ENCODE results near the gene SP4. TPM values are rescaled to one million over a fixed set of nuclear protein-coding genes. Genes with fewer than 3 reads are reported as not detected.

Gene SP4
- total RNA-seq (2014; rRNA removed; shearing (Covaris generic)): 12.8 and 14.3 TPM in 2 replicates

DNA sequence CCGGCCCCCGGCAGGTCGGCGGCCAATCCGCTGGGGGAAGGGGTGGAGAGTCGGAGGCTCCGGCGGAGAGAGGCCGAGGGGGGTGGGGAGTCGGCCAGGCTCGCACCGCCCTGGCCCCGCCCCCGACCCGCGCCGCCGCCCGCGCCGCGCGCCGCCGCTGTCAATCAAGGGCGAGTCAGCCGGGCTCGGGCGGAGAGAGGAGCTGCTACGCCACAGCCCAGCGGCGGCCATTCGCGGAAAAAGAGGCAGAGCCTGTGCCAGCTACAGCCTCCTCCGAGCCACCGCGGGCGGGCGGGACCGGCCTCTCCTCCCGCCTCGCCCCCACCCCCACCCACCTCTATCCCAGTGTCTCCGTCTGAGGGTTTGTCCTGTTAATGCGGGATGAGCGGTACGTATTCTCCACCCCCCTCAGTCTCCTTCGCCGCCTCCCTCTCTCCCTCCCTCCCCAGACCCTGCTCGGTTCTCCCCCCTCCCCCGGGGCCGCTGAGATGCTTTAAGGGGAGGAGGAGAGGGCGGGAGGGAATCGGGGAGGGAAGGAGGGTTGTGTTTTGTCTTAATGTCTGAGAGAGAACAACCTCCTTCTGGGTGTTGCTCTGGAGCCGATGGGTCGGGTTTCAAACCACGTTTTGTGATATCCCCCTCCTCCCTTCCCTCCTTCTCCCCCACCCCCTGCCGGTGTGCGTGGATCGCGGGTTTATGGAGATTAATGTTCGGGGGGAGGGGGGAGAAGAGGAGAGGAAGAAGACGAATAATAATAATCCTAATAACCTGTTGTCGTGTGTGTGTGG, at the start of gene SP4:
TSS of gene SP4 (plus strand) at position 213 of the 788 bp plus-strand sequence. CDS start at position 382, 169 bp downstream.
- peak; percentile 98 for DNase-seq (ENCODE audit: low read depth)

DNA sequence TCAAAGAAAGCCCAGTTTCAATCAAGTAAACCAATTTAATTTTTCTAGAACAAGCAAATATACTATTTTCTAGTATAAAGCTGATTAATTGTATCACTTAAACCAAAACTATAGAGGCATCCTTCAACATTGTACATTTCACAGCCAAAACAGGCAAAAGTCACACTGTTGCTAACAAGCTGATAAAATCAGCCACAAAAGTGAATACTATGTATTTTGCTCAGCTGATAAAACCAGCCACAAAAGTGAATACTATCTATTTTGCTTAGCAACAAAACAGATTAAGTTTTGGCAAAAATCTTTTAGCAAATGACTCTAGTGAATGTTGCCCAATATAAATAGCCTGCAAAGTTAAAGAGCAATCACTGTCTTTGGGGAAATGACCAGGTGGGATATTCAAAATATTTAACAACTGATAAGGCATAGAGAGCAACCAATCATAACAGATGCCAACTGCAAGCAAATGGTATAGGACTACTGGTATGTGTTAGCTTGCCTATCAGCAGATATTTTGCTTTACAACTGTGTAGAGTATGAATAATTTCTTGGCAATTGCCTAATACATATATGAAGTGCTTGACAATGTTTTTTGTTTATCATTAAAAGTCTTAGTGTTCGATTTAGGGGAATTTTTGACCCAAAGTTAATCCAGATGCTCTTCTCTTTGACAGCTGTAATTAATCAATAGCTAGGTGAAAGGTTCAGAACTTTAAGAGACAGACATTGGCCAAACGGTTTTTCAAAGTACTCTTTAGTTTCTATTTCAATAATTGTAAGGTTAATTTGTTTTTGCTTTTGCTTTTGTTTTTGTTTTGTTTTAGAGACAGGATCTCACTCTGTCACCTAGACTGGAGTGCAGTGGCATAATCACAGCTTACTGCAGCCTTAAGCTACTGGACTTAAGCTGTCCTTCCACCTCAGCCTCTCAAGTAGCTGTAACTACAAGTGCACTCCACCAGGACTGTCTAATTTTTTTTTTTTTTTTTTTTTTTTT, 44.4 kb upstream of the SP4 start:
- DNase-seq (ENCODE audit: low read depth): no peak

DNA sequence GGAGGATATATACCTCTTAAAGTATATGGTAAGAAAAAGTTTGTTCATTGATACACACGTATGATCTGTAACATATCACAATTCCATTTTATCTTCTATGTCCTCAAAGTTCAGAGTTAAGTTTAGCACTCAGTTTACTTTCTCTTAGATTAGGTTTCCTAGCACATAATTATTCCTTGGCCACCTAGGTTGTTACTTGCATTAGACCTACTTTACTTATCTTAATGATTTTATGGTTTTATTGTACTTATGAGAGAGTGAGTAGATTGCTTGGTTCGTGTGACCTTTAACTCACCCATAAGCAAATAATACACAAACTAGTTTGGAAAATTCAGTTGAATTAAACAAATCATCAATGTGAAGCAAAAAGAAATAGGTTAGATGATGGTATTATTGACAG, 33.9 kb upstream of the SP4 start:
- no peak for DNase-seq (ENCODE audit: low read depth)

DNA sequence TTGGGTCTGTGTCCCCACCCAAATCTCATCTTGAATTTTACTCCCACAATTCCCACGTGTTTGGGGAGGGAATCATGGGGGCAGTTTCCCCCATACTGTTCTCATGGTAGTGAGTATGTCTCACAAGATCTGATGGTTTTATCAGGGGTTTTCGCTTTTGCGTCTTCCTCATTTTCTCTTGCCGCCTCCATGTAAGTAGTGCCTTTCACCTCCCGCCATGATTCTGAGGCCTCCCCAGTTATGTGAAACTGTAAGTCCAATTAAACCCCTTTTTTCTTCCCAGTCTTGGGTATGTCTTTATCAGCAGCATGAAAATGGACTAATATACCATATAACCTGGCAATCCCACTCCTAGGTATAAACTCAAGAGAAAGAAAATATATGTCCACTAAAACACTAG, 25.9 kb upstream of the SP4 start:
- no peak for DNase-seq (ENCODE audit: low read depth)

DNA sequence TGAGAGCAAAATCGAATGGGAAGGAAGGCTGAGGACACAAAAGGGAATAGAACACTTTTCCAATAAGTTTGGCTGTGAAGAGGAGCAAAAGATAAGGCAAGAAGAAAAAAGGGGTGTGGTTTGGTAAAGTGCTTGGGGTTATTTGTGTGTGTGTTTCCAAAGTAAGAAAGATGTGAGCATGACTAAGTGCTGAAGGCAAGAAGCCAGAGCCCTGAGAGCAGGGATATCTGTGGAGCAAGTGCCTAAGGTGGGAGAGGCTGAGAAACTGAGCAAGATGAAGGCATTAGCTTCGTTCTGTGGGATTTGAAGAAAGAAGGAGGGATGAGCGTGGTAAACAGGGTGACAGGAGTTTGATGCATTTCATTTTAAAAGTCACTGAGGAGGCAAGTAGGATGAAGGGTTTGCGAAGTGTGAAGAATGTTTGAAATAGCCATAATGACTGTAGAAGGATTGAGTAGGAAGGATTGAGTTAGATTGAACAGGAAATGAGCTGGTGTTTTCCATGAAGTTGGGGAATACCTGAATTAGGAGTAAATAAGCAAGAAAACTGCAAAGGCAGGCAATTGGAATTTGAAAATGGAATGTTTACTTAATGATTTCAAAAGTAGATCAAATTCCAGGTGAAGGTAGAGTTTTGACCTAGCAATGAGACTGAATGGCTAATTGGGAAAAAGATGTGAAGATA, 19.9 kb upstream of the SP4 start:
- no peak for DNase-seq (ENCODE audit: low read depth)

DNA sequence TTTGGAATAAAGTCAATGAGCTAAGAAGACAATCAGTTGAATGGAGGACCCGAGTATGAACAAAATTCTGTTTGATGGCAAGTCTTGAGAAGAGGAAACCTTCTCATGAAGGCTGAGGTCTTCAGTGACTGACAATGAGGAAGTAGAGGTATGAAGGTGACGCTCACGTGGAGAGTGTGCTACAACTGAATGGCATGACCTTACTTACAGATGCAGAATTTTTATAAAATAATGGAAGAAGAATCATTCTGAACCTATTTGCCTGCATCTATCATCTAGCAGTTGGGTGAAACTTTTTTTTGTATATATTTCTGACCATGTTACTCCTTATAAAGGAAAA, 19.4 kb upstream of the SP4 start:
- DNase-seq (ENCODE audit: low read depth): no peak

DNA sequence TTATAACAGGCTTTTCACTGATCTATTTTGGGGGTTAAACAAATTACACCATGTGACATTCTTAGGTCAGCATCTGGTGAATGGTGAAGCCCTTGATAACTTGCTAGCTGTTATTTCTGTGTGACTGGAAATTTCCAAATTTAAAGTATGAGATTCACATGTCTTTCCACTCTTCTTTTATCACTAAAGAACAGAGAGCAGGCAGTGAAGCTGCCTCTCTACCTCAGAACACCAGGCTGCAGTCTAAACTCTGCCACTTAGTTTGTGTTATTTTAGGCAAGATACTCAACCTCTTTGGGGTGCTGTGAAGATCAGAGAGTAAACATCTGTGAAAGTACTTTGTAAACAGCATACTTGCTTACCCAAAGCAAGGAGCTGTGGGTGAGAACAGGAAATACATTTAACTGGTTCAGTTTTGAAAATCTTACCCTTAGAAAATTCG, 15.5 kb upstream of the SP4 start:
- DNase-seq (ENCODE audit: low read depth): no peak

DNA sequence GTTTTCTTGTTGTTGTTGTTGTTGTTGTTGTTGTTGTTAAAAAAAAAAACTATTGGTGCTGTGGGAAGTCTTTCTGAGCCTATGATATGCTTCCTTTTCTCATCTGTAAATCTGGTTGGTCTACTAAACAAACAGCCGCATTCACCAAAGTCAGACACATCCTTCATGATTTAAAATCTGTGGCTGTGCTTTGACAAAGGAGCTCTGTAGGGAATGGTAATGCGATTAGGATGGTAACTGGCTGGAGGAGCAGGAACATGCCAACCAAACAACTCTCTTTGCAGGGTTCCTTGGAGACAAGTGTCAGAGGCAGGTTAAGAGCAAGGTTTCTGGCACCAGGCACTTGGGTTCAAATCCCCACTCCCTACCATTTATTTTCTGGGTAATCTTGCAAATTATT, 14.9 kb upstream of the SP4 start:
- peak; percentile 8 for DNase-seq (ENCODE audit: low read depth)

DNA sequence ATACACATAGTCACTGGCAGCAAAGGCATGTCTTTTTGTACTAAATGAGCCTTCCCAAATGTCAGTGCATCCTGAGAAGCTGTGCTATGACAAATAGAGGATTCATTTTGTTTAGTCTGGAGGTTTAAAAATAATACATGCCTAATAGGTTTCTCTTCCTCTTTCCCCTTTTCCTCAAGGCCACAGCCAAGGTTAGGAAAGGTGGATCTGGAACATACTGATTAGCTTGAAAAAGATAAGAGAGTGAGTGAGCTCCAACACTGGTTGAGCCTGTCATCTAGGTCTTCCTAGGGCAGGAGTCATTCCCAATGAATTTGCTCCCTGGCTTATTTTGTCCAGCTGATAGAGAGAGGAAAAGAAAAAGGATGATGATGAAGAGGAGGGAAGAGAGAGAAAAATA, 14.4 kb upstream of the SP4 start:
- no peak for DNase-seq (ENCODE audit: low read depth)

DNA sequence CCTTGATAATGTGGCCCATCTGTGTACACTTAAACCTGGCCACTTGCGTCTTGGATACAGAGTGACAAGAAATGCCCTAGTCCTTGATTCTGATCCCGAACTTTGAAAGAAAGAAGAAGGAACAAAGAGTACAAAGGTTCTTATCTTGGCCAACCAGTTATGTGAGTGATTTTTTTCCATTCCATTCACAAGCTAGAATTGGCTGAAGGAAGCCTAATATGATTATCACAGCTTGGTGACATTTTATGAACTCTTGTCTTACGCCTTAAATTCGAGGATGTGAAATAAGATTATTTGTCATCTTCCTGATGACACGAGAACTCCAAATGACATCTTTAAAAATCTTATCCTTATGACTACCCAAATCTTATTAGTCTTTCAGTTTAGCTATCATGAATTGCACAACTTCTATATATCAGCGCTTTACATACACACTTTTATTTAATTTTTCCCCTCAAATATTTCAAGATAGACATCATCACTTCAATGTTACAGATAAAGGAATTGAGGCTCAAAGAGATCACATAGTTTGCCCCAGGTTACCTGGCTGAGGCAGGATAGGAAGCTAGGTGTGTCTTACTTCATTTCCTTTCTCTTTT, 13.0 kb upstream of the SP4 start:
- no peak for DNase-seq (ENCODE audit: low read depth)

DNA sequence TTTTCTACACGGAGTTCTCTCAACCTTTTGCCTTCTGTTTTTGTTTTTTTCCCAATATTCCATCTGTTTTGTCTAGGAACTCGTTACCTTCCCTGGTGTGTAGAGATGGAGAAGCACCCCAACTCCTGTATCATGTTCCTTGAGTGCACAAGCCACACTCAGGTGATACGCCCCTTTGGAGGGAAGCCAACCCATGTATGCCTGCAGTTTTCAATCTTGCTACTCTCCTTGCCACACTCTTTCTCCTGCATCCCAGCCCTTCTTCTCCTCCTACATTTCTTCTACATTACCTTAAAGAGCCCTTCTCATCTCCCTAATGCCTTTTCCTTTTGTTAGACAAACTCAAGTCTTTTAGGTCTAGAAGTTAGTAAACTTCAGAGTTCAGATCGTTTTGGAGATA, 10.2 kb upstream of the SP4 start:
- no peak for DNase-seq (ENCODE audit: low read depth)

DNA sequence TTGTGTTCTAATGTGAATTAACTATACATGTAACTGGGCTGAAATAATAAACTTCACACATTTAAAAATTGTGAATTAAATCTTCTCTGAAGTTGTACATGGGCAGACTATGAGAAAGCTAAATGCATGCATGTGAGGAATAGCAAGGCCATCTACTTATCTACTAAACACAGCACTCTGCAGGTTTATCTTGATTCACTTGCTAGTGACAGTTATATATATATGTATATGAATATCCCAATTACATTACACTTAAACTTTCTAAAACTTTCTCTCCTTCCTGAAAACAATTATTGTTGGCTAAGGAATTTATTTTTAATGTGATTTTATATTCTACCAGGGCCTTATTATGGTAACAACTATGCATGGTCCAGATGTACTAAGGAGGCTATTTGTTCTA, 5.1 kb upstream of the SP4 start:
- DNase-seq (ENCODE audit: low read depth): no peak

DNA sequence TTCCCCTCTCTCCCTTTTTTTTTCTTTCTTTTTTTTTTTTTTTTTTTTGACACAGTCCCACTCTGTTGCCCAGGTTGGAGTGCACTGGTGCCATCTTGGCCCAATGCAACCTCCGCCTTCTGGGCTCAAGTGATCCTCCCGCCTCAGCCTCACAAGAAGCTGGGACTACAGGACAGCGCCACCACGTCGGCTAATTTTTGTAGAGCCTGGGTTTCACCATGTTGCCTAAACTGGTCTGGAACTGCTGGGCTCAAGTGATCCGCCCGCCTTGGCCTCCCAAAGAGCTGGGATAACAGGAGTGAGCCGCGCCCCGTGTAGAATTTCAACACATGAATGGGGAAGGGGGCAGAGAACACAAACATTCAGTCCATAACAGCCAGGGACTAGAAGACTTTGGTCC, 2.6 kb upstream of the SP4 start:
- DNase-seq (ENCODE audit: low read depth): no peak

DNA sequence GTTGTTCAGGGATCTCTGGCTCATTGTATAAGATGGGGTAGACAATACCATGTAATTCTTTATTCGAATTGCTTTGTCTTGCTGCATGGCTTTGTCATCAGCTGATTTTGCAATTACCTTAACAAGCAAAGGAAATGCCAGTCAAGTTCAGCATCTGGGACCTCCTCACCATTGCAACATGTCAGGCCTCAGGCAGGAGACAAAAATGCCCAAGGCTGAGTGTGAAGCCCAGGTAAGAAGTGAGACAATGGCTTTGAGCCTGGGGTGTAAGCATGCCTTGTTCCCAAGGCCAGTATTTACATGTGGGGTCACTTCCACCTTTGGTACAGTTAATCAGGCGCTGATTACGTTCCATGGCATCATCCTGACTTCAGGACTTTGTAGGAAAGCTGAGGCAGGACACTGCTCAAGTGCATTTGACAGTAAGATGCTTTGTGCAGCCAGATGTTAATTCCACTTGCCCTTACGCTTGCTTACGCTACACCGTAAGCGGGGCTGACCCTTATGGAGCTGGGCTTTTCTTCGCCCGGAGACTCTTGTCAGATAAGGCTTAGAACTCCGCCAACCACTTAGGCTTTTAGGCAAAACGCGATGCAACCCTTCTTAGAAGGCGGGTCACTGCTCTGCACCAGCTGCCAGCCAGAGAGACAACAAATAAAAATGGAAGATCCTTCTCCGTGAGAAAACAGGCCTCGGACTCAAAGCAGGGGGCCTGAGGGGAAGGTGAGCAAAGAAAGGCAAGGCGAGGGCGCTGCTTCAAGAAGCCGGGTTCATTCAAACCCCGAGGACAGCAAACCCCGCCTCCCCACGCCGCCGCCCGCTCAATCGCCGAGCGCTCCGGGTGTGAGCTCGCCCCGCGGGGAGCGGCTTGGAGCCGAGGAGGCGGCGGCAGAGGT, 1.3 kb upstream of the SP4 start:
- peak; percentile 4 for DNase-seq (ENCODE audit: low read depth)

DNA sequence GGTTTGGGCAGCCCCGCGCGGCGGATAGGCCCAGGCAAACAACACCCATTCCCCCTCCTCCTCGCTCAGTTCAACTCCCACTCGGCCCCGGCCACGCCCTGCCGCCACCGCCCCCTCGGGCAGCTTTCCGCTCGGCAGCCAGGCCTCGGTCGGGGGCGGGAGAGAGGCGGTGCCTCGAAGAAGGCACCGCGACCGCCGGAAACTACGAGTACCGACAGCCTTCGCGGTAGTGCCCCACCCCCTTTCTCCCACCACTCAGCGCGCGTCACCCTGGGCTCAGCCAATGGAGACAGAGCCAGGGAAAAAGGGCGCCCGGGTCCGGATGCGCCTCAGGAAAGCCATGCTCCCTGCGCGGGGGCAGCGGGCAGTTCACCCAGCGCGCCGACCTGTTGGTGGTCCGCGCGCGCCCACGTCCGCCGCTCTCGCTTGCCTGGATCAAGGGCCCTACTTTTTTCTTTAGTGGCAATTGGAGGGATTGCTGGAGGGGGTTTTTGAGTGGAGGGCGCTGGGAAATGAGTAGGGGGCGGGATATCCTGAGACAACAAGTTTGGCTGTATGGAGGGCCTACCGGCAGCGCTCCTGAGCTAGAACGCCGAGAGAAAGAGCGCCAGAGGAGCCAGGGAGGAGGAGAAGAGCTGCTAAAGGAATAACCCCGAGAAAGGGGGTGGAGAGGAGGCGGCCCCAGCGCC, 557 bp upstream of the SP4 start:
- peak; percentile 99 for DNase-seq (ENCODE audit: low read depth)

DNA sequence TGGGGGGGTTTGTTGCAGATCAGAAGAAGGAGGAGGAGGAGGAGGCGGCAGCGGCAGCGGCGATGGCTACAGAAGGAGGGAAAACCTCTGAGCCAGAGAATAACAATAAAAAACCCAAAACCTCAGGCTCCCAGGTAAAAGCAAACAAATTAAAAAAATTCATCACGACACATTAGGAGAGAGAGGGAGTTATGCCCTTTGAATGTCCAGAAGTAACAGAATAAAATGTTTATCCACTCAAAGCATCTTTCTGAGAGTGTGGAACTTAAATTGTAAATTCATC, 717 bp downstream of the SP4 start:
- no peak for DNase-seq (ENCODE audit: low read depth)

DNA sequence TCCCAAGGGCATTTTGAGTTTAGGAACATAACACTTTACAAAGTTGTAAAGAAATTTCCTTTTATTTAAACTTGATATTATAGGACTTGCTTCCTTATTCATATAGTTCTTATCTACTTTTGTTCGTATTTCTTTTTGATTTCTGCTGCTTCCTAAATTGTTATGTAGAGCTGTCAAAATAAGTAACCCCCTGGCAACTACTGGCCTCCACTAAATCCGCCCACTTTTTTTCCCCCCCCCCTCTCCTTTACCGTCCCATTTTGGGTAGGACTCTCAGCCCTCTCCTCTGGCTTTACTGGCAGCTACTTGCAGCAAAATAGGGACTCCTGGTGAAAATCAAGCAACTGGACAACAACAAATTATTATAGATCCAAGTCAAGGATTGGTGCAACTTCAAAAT, 1.1 kb downstream of the SP4 start:
- no peak for DNase-seq (ENCODE audit: low read depth)

DNA sequence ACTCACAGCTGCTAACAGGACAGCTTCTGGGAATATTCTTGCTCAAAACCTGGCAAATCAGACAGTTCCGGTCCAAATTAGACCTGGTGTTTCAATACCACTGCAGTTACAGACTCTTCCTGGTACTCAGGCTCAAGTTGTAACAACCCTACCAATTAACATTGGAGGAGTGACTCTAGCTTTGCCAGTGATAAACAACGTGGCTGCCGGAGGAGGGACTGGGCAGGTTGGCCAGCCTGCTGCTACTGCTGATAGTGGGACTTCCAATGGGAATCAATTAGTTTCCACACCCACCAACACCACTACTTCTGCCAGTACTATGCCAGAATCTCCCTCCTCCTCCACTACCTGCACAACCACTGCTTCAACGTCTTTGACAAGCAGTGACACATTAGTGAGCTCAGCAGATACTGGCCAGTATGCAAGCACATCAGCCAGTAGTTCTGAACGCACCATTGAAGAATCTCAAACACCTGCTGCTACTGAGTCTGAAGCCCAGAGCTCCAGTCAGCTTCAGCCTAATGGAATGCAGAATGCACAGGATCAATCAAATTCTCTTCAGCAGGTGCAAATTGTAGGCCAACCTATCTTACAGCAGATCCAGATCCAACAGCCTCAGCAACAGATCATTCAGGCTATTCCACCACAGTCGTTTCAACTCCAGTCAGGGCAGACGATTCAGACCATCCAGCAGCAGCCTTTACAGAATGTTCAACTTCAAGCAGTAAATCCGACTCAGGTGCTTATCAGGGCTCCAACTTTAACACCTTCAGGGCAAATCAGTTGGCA, 2.1 kb downstream of the SP4 start:
- DNase-seq (ENCODE audit: low read depth): no peak

DNA sequence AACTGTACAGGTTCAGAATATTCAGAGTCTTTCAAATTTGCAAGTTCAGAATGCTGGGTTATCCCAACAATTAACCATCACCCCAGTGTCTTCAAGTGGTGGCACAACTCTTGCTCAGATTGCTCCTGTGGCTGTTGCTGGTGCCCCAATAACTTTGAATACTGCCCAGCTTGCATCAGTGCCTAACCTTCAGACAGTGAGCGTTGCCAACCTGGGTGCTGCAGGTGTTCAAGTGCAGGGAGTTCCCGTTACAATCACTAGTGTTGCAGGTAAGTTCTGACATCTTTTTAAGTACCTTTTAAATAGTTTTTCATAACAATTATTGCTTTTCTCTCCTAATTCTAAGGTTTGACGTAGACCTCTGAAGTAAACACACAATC, 2.7 kb downstream of the SP4 start:
- DNase-seq (ENCODE audit: low read depth): no peak

All from RPMI7951 (cell line).